NB4 (cell line): ENCODE measurements around the gene SLC30A10.

ENCODE experiments used
- DNase-seq: peaks from one replicate; pipeline ENCODE4 v3.0.0; 2010; ENCODE audit warnings: low read depth
- H3K4me3 ChIP-seq: one replicate; pipeline ENCODE4 v1.5.1; 2011; ENCODE audit warnings: mild to moderate bottlenecking, low read depth, low read length, moderate library complexity
- CTCF ChIP-seq: IDR thresholded peaks from one replicate; pipeline ENCODE4 v1.5.1; 2012; ENCODE audit warnings: low read depth, low read length
- MAX ChIP-seq: IDR thresholded peaks from 2 replicates; pipeline ENCODE4 v1.6.1; 2011; ENCODE audit warnings: low read depth, low read length
- MYC ChIP-seq: IDR thresholded peaks from 2 replicates; pipeline ENCODE4 v1.6.1; 2011; ENCODE audit warnings: low read depth, low read length
- POLR2A ChIP-seq: IDR thresholded peaks from 2 replicates; pipeline ENCODE4 v1.6.1; 2011; ENCODE audit warnings: mild to moderate bottlenecking; ENCODE audit not compliant: insufficient read length; ENCODE audit errors: extremely low read depth

The SLC30A10 gene

GRCh38 chr1:219931033-219931432 lies 2.7 kb upstream of the SLC30A10 start:
- TF ChIP-seq MAX (no peak), MYC (no peak), POLR2A (no peak), CTCF (no peak)
- no peak for DNase-seq
- no peak overlapping the region for H3K4me3 ChIP-seq

- H3K4me3 ChIP-seq: no peak overlapping the region
- TF ChIP-seq POLR2A: no peak
- TF ChIP-seq MYC: no peak
- no peak for TF ChIP-seq CTCF
- no peak for TF ChIP-seq MAX
- no peak for DNase-seq
Measured at GRCh38 chr1:219928791-219929118, 398 bp upstream of the SLC30A10 start.

- TF ChIP-seq POLR2A: no peak
- no peak for TF ChIP-seq MYC
- no peak for TF ChIP-seq CTCF
- no peak for TF ChIP-seq MAX
Measured at GRCh38 chr1:219927298-219927955, 930 bp downstream of the SLC30A10 start.

GRCh38 chr1:219926363-219926998 lies 1.9 kb downstream of the SLC30A10 start:
- TF ChIP-seq POLR2A: no peak
- no peak for DNase-seq
- no peak overlapping the region for H3K4me3 ChIP-seq

More at GRCh38 chr1:219927298-219927955, 930 bp downstream of the SLC30A10 start:
- H3K4me3 ChIP-seq: no peak overlapping the region
- DNase-seq: no peak

GRCh38 chr1:219924342-219924741 lies 4.0 kb downstream of the SLC30A10 start:
- no peak overlapping the region for H3K4me3 ChIP-seq
- no peak for DNase-seq
- TF ChIP-seq MAX: no peak
- no peak for TF ChIP-seq POLR2A
- TF ChIP-seq MYC: no peak
- no peak for TF ChIP-seq CTCF

GRCh38 chr1:219917851-219918466 lies 10.4 kb downstream of the SLC30A10 start:
- TF ChIP-seq CTCF (no peak), MYC (no peak), MAX (no peak), POLR2A (no peak)
- H3K4me3 ChIP-seq: no peak overlapping the region
- peak; percentile 12 for DNase-seq
